ENCODE data around the gene SNRPA. TPM values are rescaled to one million over a fixed set of nuclear protein-coding genes. Genes with fewer than 3 reads are reported as not detected.
A peak's percentile ranks its signal among the peaks of the same experiment; 100 is the strongest.
"Not testable (repeated sequence)": the region's sequence is repeated elsewhere in the genome, so short reads cannot be mapped to it uniquely, and the experiment has no call there.

Gene SNRPA
- total RNA-seq, 1 donor from 2014 or later = 130 TPM

DNA sequence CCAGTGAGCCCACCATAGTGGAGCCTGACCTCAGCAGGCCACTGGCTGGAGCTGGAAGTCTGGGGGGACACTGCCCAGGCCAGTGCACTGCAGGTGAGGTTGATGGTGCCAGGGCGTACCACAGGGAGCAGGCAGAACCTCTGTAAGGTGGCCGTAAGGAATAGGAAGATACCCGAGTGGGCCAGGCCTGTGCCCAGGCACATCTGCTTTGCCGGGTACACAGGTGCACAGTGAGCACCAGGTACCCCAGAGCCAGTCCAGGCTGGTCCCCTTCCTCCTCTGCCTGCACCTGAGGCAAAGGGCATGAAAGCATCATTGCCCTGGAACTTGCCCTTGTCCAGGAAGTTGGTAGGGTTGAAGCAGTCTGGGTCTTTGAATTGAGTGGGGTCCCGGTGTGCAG is 57.5 kb downstream of the SNRPA start:
- no peak for DNase-seq (ENCODE audit: extremely low spot score, unreplicated experiment)
- Mint-ChIP-seq H3K4me3 (no peak overlapping the region), H3K4me1 (ENCODE audit: unreplicated experiment) (peaks cover 58% of the 10 kb centered on the region), H3K27me3 (no peaks in the 10 kb centered on the region), H3K36me3 (peaks cover 19% of the 10 kb centered on the region), H3K9me3 (no peaks in the 10 kb centered on the region), H3K27ac (no peak overlapping the region)
- TF ChIP-seq, protein P1, sequence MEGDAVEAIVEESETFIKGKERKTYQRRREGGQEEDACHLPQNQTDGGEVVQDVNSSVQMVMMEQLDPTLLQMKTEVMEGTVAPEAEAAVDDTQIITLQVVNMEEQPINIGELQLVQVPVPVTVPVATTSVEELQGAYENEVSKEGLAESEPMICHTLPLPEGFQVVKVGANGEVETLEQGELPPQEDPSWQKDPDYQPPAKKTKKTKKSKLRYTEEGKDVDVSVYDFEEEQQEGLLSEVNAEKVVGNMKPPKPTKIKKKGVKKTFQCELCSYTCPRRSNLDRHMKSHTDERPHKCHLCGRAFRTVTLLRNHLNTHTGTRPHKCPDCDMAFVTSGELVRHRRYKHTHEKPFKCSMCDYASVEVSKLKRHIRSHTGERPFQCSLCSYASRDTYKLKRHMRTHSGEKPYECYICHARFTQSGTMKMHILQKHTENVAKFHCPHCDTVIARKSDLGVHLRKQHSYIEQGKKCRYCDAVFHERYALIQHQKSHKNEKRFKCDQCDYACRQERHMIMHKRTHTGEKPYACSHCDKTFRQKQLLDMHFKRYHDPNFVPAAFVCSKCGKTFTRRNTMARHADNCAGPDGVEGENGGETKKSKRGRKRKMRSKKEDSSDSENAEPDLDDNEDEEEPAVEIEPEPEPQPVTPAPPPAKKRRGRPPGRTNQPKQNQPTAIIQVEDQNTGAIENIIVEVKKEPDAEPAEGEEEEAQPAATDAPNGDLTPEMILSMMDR (conservative IDR thresholded peaks at IDR 0.05) = no peak

DNA sequence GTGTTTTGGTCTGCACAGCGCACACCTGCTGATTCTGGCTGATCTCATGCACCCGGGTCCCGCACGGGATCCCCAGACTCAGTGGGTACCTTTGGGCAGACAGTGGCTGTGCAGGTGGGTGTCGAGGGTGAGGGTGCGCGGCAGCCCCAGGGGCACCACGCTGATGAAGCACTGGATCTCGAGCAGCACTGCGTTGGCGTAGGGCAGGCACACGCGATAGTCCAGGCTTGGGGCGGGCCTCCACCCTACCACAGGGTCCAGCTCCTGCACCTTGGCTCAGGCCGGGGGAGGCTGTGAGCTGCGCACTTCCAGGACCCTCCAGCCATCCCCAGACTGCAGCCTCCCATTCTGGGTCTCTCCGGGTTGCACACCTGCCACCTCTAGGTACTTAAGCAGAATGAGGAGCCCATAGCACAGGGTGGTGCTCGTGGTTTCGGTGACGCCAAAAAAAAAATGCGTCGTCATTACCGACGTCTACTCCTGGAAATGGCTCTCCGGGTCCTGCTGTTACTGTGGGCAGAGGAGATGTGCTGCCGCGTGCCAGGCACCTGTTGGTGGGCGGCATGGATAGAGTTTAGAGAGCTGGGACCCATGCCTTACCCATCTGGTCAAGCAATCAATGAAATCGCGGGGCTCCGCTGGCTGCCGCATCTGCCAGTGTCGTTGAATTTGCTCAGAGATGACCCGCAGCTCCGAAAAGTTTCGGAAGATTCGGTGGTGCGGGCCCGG is 58.5 kb downstream of the SNRPA start:
- Mint-ChIP-seq H3K27me3 (peaks cover 3% of the 10 kb centered on the region), H3K27ac (peak overlapping the region; percentile 95), H3K4me3 (peak overlapping the region; percentile 76), H3K4me1 (ENCODE audit: unreplicated experiment) (peaks cover 47% of the 10 kb centered on the region), H3K36me3 (peaks cover 19% of the 10 kb centered on the region), H3K9me3 (no peaks in the 10 kb centered on the region)
- TF ChIP-seq, protein P1 (conservative IDR thresholded peaks at IDR 0.05) = no peak
- no peak for DNase-seq (ENCODE audit: extremely low spot score, unreplicated experiment)

DNA sequence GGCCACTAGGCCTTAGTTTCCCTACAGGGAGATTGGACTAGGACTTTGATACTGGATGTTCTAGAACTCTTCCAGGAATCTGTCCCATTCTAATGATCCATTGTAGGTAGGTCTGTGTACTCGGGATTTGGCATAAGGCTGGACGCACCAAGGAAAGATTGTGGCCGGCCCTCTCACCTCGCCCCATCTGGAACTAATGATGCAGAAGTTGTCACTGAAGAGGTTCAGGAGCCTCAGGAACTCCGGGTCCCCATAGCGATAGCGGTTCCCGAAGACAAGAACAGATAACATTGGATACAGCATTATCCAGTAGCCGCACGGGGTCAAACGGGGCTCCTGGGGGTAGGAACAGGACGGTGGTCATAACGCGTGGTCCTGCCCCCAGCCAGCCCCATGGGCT is 59.2 kb downstream of the SNRPA start:
- DNase-seq (ENCODE audit: extremely low spot score, unreplicated experiment) = no peak
- no peaks in the 10 kb centered on the region for H3K9me3 Mint-ChIP-seq
- peaks cover 46% of the 10 kb centered on the region for H3K4me1 Mint-ChIP-seq (ENCODE audit: unreplicated experiment)
- H3K36me3 Mint-ChIP-seq = peaks cover 15% of the 10 kb centered on the region
- TF ChIP-seq, protein P1 (conservative IDR thresholded peaks at IDR 0.05) = no peak
- H3K27me3 Mint-ChIP-seq = peaks cover 8% of the 10 kb centered on the region
- peak overlapping the region; percentile 76 for H3K4me3 Mint-ChIP-seq
- H3K27ac Mint-ChIP-seq = peak overlapping the region; percentile 95

DNA sequence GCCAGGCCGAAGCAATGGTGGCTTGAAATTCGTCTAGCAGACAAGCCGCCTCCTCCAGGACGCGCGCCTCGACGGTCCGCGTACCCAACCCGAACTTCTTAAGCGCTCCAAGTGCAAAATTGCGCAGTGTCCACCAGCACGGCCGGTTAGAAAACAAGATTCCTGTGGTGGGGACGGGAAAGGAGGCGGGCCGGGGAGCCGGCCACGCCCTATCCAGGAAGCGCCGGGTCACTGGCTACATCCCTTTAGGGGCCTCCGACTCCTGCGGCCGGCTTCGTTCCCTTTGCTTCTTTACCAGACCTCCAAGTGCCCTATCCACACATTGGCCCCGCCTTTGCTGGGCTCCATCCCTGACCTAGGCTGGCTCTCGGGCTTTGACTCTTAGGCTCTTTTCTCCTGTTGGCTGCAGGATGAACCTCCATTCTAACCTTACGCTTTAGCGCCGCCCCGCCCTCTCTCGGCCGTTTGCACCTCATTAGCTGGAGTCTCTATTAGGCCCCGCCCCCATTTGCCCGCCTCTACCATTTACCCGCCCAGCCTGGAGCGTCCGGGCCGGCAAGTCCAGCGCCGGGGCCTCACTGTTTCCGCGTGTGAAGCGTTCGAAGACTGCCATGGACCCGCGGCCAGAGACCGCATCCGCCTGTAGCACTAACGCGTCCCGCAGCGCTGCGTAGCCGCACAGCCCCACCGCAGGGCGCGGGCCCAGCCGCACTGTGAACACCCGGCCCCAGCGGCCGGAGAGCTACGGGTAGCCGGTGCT is 59.8 kb downstream of the SNRPA start:
- TF ChIP-seq, protein P1 (conservative IDR thresholded peaks at IDR 0.05) = peak; percentile 33
- Mint-ChIP-seq H3K4me3 (peak overlapping the region; percentile 96), H3K27me3 (peaks cover 12% of the 10 kb centered on the region), H3K4me1 (ENCODE audit: unreplicated experiment) (peaks cover 47% of the 10 kb centered on the region), H3K27ac (peak overlapping the region; percentile 95), H3K36me3 (peaks cover 15% of the 10 kb centered on the region)
- H3K9me3 Mint-ChIP-seq; DNase-seq (ENCODE audit: extremely low spot score, unreplicated experiment): not testable (repeated sequence)

GRCh38 chr19:40811478-40812341 is 60.7 kb downstream of the SNRPA start:
- peak overlapping the region; percentile 95 for H3K27ac Mint-ChIP-seq
- H3K4me3 Mint-ChIP-seq = peak overlapping the region; percentile 96
- H3K36me3 Mint-ChIP-seq = peaks cover 13% of the 10 kb centered on the region
- H3K4me1 Mint-ChIP-seq (ENCODE audit: unreplicated experiment) = peaks cover 40% of the 10 kb centered on the region
- TF ChIP-seq, protein P1 (conservative IDR thresholded peaks at IDR 0.05) = no peak
- peaks cover 15% of the 10 kb centered on the region for H3K27me3 Mint-ChIP-seq
- no peak for DNase-seq (ENCODE audit: extremely low spot score, unreplicated experiment)
- H3K9me3 Mint-ChIP-seq = no peaks in the 10 kb centered on the region

DNA sequence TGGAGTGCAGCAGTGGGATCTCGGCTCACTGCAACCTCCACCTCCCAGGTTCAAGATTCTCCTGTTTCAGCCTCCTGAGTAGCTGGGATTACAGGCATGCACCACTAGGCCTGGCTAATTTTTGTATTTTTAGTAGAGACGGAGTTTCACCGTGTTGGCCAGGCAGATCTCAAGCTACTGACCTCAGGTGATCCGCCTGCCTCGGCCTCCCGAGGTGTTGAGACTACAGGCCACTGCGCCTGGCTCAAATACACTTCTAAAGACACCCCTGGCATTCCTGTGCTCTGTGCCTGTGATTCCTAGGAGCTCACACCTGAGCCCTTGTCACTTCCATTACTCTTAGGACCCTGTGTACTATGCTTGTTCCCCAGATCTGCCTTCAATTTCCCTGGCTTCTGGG is 61.6 kb downstream of the SNRPA start:
- not testable (repeated sequence) for DNase-seq (ENCODE audit: extremely low spot score, unreplicated experiment); H3K9me3 Mint-ChIP-seq; H3K36me3 Mint-ChIP-seq
- Mint-ChIP-seq H3K27ac (peak overlapping the region; percentile 95), H3K4me1 (ENCODE audit: unreplicated experiment) (peaks cover 32% of the 10 kb centered on the region), H3K27me3 (peaks cover 15% of the 10 kb centered on the region), H3K4me3 (peak overlapping the region; percentile 96)
